CD4-positive, alpha-beta T cell treated with Interleukin-6 for 4 hours (primary cell): ENCODE results near the gene WRAP73.

Experiments used
- DNase-seq: peaks from one replicate; pipeline ENCODE4 v3.0.0-alpha.2; 2020; ENCODE audit warnings: mixed read lengths

The WRAP73 gene

DNA sequence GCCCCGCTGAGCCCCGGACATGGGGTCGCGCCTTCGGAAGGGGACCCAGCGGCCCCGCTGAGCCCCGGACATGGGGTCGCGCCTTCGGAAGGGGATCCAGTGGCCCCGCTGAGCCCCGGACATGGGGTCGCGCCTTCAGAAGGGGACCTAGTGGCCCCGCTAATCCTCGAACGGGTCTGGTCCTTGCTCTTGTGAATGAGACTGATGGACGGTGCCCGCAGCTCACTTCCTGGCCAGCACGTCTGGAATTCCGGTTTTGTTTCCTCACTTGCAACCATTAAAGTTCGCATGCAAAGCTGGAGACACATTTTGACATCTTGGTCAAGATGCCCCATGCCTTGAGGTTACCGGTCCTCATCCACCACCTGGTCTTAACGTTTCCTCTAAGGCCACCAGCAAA lies 5.6 kb downstream of the WRAP73 start:
- no peak for DNase-seq

DNA sequence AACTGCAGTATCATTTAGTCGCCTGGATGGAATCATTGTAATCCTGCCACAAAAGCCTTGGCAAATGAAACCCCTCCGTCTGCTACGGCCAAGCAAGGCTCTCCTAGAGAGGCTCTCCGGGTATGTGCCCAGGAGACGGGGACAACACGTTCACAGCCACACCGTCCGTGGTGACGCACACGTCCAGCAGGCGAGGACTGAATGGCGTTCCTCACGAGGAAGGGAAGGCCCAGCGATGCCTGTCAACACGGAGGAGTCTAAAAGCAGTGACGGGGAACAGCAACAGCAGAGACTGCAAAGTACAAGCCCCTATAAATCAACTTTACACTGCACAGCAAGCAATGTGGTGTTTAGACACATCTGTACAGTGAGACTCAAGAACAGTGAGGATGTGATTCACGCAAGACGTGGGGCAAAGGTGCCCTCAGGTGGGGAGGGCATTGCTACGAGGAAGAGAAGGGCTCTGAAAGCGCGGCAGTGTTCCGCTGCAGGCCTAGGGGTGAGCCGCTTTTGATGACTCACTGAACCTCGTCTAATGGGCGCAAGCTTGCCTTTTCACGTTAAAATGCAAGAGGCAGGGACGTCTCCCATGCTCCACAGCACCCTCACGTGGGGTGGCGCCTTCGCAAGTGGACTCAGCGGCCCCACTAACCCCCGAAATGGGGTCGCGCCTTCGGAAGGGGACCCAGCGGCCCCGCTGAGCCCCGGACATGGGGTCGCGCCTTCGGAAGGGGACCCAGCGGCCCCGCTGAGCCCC lies 6.8 kb downstream of the WRAP73 start:
- no peak for DNase-seq

DNA sequence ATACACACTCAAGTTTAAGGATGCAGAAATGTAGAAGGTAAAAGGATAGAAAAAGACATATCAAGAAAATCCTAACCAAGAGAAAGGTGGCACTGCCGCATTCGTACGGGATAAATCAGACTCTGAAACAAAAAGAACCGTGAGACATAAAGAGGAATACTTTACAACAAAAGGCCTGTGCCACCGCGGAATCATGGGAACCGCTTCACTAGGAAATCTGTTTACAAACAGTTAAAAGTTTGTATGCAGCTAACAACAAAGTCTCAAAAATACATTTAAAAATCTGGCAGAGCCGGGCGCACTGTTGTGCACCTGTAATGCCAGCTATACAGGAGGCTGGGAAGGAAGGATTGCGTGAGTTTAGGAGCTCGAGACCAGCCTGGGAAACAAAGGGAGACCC lies 8.1 kb downstream of the WRAP73 start:
- DNase-seq = no peak

DNA sequence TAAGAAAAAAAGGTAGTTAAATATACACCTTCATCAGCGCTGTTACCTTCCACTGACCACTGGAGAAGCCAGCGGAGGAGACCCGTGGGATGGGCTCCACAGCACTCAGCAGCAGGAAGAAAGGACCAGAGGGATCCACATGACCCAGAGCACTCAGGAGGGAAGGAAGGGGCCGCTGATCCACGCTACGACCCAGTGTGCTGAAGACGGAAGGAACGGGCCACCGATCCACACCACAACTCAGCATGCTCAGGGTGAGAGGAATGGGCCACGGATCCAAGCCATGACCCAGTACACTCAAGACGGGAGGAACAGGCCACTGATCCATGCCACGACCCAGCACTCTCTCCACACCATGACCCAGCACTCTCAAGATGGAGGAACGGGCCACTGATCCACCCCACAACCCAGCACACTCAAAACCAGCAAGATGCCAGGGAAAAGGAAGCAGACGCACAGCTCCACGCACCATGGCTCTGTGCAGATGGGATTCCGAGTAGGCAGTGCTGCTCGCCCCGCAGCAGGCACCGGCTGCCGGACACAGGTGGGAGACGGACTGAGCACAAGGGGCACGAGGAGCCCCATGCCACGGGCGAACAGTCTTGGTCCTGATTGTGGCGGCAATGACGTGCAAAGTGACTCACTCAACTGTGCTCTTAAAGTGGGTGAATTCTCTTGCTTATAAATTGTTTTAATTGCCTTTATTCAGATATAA lies 8.7 kb downstream of the WRAP73 start:
- DNase-seq = no peak

DNA sequence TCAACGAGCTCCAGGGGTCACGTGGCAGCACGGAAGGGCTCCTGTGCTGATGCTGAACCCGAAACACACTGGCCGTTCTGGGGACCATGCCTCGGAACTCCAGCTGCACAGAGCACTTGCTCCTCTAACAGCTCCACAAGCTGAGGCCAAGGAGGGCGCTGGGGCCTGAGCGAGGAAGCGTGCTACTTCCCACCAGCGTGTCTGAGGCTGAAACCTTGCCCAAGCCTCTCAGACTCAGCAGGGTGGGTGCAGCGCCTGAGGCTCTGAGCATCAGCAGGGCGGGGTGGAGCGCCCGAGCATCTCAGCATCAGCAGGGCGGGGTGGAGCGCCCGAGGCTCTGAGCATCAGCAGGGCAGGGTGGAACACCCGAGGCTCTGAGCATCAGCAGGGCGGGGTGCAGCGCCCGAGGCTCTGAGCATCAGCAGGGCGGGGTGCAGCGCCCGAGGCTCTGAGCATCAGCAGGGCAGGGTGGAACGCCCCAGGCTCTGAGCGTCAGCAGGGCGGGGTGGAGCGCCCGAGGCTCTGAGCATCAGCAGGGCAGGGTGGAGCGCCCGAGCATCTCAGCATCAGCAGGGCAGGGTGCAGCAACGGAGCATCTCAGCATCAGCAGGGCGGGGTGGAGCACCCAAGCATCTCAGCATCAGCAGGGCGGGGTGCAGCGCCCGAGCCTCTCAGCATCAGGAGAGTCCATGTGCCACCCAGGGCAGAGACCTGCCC lies 9.6 kb downstream of the WRAP73 start:
- DNase-seq = no peak

DNA sequence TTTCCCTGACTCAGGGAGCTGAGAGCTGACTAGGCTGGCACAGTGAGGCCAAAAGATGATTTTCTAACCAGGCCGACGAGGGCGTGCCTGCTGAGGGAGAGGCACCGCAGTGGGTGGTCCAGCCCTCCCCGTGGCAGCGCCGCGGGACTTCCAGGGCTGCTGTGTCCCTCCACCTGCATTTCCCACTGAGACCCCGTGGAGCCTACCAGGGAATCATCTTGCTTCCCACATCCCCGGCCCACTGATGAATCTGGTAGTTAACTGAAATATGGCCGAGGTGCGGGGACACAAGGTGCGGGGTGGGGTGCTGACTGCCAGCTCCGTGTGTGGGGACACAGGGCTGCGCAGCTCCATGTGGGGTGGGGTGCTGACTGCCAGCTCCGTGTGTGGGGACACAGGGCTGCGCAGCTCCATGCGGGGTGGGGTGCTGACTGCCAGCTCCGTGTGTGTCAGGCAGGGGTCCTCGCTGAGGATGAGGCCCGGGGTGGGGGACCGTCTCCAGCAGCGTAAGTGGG lies 10.4 kb downstream of the WRAP73 start:
- no peak for DNase-seq

DNA sequence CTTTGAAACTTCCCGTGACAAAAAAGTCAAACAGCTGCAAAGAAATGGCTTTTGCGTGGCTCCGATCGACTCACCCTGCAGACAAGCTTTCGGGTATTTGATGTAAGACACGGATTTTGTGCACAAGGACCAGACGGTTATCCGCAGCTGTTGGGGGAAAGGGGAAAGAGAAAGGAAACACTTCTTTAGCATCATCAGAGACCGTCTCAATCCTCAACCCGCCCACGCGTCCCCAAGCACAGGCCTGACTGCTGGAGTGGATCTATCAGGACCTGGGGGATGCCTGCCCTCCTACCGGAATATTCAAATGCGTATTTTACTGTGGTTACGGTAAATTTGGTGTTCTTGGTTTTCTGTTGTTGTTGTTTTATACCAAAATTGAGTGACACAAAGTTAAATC lies 11.2 kb downstream of the WRAP73 start:
- DNase-seq = no peak

DNA sequence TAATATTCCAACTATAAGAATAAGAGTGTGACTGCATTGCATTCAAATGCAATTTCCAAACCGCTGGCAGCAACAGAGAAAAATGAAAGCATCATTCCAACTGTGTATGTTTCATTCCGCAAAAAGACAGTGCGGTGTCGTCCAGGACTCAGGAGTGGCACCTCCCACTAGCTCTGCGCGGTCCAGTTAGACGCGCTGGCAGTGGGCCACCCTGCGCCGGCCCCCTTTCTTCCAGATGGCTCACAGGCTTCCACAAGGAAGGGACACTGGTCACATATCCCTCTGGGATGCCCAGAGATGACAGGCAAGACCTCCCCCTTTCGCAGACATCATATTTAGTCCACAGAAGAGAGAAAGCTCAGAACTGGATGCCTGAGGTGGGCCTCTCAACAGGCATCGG lies 11.9 kb downstream of the WRAP73 start:
- no peak for DNase-seq

DNA sequence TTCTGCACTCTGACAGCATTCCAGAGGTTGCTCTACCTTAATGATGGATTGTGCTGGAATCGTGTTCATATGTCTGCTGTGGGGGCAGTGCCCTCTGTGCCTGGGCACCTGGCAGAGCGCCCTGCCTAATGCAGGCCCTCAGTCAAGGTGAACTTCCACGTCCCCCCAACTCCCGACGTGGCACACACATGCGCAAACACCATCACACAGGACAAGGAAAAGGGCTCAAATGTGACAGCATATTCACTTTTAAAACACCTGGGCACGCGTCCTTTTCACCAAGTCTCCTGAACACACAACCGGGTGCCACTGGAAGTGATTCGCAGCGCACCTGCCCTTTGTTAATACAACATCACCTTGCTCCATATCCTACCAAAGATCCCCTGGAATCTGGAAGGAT lies 13.4 kb downstream of the WRAP73 start:
- DNase-seq = no peak

DNA sequence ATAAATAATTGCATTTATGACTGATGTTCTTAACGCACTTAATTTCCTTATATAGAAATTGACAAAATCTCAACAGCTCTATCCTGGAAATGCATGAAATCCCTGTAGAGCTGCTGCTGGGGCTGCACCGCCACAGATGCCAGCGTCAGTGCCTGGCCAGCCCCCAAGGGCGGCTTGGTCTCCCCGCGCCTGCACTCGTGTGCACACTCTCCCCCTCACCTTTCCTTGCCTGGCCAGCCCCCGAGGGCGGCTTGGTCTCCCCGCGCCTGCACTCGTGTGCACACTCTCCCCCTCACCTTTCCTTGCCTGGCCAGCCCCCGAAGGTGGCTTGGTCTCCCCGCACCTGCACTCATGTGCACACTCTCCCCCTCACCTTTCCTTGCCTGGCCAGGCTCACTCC lies 13.8 kb downstream of the WRAP73 start:
- no peak for DNase-seq

DNA sequence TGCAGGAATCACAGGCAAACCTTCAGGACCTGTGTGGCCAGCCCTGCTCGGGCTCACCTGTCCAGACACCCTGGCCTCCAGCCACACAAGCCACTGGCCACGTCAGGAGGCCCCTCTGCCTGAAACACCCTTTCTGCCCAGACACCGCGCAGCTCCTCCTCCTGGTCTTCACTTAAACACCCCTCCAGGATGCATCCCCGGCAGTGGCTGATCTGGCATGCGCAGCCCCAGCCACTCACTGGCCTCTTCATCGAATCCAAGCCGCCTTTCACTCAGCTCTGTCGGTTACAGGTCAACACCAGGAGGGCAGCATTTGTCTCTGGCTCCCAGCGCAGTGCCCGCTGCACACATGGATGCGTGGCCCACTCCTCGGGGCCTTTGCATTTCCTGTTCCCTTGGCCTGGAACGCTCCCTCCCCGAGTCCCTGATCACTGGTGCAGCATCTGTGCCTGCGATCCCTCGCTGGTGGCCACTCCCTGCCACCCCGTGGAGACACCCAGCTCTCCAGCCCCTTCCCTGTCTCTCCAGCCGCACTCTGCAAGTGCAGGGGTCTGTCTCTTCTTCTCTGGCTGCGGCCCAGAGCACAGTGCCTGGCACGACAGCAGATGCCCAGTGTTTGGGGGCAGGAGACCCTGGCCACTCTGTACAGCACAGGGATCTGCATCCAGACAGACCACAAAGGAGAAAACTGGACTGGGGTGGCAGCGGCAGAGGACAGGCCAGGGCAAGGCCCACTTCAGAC lies 15.7 kb downstream of the WRAP73 start:
- no peak for DNase-seq

DNA sequence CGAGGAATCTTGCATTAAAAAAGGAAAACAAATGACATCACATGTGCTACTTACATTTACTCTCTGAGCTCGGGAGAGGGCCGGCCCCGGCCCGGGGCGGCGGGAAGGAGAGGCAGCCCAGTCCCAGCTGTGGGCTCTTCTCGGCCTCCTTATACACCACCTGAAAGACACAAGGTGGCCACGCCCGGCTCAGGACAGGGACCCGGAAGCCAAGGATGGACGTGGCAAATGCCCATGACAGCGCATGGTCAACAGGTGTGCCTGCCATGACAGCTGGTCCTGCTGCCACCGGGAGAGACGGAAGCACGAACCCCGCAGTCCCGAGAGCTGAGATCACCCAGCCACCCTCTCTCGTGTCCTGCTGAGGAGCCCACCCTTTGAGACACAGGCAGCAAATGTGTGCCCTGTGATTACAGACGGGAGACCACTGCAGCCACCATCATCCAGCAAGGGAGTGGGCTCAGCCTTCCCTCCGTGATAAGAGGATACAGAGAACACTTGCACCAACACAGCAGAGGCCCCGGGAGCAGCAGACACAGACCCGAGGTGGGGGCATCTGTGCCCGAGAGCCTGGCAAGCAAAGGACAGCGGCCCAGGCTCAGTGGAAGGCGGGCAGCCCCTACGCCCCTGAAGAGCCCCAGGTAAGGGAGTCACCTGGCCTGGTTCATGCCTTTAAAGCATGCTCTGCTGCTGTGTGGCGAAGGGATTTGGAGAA lies 16.4 kb downstream of the WRAP73 start:
- no peak for DNase-seq

DNA sequence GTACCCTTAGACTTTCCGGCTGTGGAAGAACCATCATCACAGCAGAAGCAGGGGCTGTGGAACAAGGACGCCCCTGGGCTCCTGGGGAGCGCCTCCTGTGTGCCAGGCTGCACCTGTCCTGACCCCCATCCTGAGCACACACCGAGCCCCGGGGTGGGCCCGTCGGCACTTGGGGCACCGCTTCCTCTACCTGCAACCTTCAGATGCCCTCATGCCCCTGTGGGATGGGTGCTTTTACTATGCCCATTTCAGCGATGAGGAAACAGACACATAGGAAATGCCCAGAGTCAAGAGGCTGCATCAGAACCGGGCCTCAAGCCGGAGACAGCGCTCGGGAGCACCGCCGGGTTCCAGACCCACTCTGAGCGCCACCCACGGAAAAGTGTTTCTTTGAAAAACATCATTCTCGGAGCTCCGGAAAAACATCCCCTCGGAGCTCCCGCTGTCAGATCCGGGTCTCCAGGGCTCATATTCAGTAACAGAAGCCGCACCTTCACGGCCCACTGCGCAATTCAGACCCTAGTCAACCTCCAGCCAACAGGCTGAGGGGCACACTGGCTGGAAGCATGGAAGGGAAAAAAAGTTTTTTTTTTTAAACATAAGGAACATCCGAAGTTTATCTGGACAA lies 17.1 kb downstream of the WRAP73 start:
- no peak for DNase-seq

DNA sequence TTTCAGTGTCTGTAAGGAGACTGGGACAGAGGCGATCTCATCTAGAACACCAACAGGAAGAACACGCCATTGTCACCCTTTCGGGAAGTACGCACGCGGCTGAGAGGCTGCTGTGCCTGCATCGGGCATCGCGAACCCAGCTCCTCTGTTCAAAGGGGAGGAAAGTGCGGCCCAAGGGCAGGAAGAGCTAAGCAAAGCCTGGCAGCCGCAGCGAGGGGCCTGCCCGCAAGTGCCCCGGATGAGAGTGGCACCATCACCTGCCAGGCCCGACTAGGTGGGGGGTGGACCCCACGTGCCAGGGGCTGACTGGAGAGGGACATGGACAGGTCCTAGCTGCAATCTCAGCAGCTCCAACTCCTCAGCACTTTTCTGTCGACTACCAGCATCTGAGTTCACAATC lies 17.6 kb downstream of the WRAP73 start:
- no peak for DNase-seq

DNA sequence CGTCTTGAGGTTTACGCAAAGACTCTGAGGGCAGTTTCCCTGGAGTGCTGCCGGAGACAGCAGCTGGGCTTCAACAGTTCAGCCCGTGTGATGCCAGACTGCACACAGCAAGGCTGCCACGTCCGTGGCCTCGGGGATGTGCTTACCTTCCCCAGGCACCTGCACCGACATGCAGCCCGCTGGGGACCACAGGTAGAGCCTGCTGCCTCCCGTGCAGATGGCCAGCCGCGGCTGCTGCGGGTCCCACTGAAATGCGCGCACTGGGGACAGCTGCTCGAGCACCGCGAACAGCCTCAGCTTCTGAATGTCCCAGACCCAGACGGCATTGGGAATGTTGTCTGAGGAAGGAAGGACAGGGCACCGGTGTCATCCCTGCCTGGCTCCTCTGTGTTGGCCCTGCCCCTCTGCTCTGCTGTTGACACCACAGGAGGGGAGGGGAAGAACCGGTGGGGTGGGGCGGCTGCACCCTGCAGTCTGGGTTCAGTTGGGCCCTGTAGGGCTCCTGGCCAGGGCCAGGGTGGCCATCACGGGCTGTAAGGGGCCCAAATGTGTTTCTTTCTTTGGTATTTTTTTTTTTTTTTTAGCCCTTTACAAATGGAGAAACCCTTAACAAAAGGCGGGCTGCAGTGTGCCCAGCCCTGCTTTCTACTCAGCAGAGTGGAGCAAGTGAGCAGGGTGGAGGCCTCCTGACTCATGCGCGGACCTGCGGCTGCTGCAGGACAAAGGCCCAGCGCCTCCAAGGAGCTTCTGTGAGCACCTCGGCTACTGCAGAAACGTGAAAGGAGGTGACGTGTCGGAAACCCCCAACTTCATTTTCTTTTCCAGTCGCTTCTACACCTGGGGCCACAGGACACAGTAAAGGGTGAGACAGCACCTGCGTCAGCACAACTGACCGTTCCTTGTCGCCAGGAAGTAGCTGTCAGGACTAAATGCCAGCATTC lies 18.3 kb downstream of the WRAP73 start:
- DNase-seq = no peak

DNA sequence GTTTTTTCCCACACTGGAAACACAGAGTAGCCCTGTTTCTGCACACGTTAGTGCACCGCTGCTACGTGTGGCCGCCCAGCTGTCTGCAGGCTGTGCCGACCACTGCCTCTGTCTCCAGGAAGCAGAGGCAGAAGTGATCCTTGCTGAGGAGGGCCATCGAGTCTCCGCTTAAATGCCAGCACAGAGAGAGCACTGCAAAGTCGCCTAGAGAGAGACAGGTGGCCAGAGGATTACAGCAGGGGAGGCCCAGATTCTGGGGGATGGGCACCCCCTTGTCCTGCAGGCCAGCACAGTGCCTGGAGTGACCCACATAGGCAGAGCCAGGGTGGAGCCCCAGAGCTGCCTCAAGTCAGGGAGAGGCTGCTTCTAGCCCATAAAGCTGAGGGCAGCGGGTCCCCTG lies 19.0 kb downstream of the WRAP73 start:
- DNase-seq = no peak

DNA sequence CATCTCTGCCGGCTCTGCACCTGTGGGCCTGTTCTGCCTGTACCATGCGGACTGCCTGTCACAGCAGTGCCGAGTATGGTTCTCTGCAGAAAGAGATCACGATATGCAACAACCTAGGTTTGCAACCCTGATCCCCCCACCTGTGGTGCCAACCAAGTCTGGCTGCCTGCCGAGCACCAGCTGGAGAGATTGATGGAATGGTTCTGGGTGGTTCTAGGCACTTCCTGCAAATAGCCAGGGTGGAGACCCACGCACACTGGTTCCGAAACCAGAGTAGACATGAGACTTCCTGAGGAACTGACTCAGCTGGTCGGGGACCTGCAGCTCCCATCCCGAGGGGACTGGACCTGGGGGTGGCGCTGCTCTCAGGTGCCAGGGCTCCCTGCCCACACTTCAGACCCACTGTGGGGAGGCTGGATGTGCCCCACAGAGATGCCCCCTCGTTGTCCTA lies 19.7 kb downstream of the WRAP73 start:
- no peak for DNase-seq

DNA sequence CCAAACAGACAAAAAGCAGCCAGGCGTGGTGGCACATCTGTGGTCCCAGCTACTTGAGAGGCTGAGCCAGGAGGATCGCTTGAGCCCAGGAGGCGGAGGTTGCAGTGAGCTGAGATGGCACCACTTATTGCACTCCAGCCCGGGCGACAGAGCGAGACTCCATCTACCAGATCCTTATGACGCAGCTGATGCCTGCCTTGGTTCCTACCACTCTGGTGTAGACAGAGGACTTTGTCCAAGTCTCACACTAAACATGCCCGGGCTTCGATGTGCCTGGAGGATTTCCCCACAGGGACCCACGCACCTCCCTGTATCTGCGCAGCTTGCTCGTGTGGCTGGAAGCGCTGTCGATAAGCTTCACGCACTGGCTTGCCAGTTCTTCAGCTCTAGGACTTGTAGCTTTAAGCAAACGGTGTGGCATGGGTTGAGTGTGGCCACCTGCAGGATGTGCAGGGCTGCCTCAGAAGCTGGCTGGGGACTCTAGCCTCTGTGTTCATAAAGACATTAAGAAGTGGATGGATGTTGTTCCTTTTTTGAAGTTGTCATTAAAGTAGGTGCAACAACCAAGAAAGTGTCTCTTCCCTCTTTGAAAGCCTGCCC lies 20.2 kb downstream of the WRAP73 start:
- DNase-seq = no peak

DNA sequence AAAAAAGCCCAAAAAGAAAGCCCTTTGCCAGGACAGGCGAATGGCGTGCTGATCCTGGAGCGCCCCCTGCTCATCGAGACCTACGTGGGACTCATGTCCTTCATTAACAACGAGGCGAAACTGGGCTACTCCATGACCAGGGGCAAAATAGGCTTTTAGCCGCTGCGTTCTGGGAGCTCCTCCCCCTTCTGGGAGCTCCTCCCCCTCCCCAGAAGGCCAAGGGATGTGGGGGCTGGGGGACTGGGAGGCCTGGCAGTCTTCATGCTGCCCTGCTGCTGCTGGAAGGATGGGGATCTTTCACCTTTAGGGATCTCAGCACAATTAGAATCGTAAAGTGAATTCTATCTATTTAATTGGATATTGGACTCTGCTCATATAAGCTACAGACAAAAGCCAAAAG lies 21.5 kb downstream of the WRAP73 start:
- no peak for DNase-seq
